Psoas muscle (tissue), 8 donors: Measurements from ENCODE around the gene PAX2. TPM values are rescaled to one million over a fixed set of nuclear protein-coding genes. Genes with fewer than 3 reads are reported as not detected.

Experiments used
- ATAC-seq, 4 donors: fragments of 200-7000 bp; cut with Tn5 transposase; one replicate each; pipeline ENCODE4 v1.9.1; 2020; ENCODE audit warnings: moderate library complexity in 3 of 4, mild to moderate bottlenecking in 2 of 4
- DNase-seq, 2 donors: peaks; one replicate each; pipeline ENCODE4 v3.0.0-alpha.2; 2020
- H3K27ac ChIP-seq: fragments of 200-600 bp; one replicate; pipeline ENCODE4 v1.8.0; 2022
- H3K27me3 ChIP-seq, 3 donors: fragments of 200-600 bp in 1 of 3; one replicate each; pipeline versions ENCODE4 v1.6.1 to v1.8.0; 2013 to 2022; ENCODE audit warnings: low read length in 2 of 3, mild to moderate bottlenecking in 2 of 3, moderate library complexity in 1 of 3; ENCODE audit not compliant: insufficient read depth in 3 of 3
- H3K36me3 ChIP-seq, 2 donors: fragments of 200-600 bp in 1 of 2; one replicate each; pipeline versions ENCODE4 v1.6.1 to v1.8.0; 2013 to 2022; ENCODE audit warnings: low read depth in 1 of 2, mild to moderate bottlenecking in 1 of 2, moderate library complexity in 1 of 2; ENCODE audit not compliant: insufficient read depth in 1 of 2
- H3K4me1 ChIP-seq: fragments of 200-600 bp; one replicate; pipeline ENCODE4 v1.8.0; 2022
- H3K4me3 ChIP-seq: fragments of 200-600 bp; one replicate; pipeline ENCODE4 v1.8.0; 2022; ENCODE audit warnings: mild to moderate bottlenecking
- H3K9me3 ChIP-seq: fragments of 200-600 bp; one replicate; pipeline ENCODE4 v1.8.0; 2022
- CTCF ChIP-seq: fragments of 200-600 bp; IDR thresholded peaks from one replicate; pipeline ENCODE4 v1.8.0; 2022; ENCODE audit warnings: antibody characterized with exemption
- WGBS, 3 donors: extraction: QIAGEN DNeasy Blood & Tissue Kit; methylation state at CpG; one replicate each; pipeline versions ENCODE4 v1.1.6 to v1.1.7; 2013; 5-methylcytosine and 5-hydroxymethylcytosine counted together
- intact Hi-C, 2 donors: fragments of 100-400 bp; cut with DNase I; formaldehyde crosslinking; loops; one replicate each; pipeline versions ENCODE4 v1.11.0 to v1.14.2; 2022
- polyA plus RNA-seq, 3 donors: library from polyadenylated mRNA; stranded (reverse); fragments of 200-250 nt; gene quantifications; one replicate each; pipeline ENCODE4 v1.2.3, GENCODE V29; 2013
- total RNA-seq, 4 donors: library from RNA; stranded (reverse); fragmentation: NEBNext Ultra II Directional in 2 of 4; extraction: Animal tissue kit (Norgen Biotek cat#: 25700) in 2 of 4; gene quantifications; one replicate each; pipeline versions ENCODE4 v1.2.1 to v1.2.4, GENCODE V29; 2021 to 2023
- donor health status: healthy with polysubstance abuse.
- donor health status: DM: no; HTN: no; CAD: no; lungs with moderate emphysema.
- donor health status: Bipolar disorder and iron deficiency.
- donor health status: healthy.
- donor health status: DM: yes; HTN: yes; CAD: no.
- donor health status: DM: no; HTN: no; CAD: no.
- donor health status: DM: no; HTN: no; CAD: no.
- donor health status: DM: yes; HTN: yes; CAD: no.

PAX2 gene
- total and polyA plus RNA-seq, 7 donors = not detected

GRCh38 chr10:100805543-100806355, 60.4 kb downstream of the PAX2 start:
- Histone ChIP-seq H3K27me3 (peaks cover 0 to 81% (median 27%) of the 10 kb centered on the region in 3 donors), H3K4me3 (no peak overlapping the region), H3K27ac (no peak overlapping the region), H3K9me3 (no peaks in the 10 kb centered on the region), H3K4me1 (no peaks in the 10 kb centered on the region), H3K36me3 (no peaks in the 10 kb centered on the region)
- ATAC-seq = no peak
- no peak for DNase-seq
- WGBS, 3 donors = 61 to 63% (median 62%) methylated on average over 12 to 14 of the region's 14 CpGs
- intact Hi-C loops = no loop called here
- TF ChIP-seq CTCF = no peak

GRCh38 chr10:100806356-100806645, 60.9 kb downstream of the PAX2 start:
- Histone ChIP-seq H3K9me3 (no peaks in the 10 kb centered on the region), H3K4me1 (no peaks in the 10 kb centered on the region), H3K27ac (no peak overlapping the region), H3K4me3 (no peak overlapping the region), H3K27me3 (peaks cover 0 to 78% (median 27%) of the 10 kb centered on the region in 3 donors), H3K36me3 (no peaks in the 10 kb centered on the region)
- WGBS, 3 donors = 55 to 68% (median 56%) methylated on average over 8 of the region's 8 CpGs
- ATAC-seq = no peak
- no peak for TF ChIP-seq CTCF
- intact Hi-C loops = no loop called here
- DNase-seq = no peak

DNA sequence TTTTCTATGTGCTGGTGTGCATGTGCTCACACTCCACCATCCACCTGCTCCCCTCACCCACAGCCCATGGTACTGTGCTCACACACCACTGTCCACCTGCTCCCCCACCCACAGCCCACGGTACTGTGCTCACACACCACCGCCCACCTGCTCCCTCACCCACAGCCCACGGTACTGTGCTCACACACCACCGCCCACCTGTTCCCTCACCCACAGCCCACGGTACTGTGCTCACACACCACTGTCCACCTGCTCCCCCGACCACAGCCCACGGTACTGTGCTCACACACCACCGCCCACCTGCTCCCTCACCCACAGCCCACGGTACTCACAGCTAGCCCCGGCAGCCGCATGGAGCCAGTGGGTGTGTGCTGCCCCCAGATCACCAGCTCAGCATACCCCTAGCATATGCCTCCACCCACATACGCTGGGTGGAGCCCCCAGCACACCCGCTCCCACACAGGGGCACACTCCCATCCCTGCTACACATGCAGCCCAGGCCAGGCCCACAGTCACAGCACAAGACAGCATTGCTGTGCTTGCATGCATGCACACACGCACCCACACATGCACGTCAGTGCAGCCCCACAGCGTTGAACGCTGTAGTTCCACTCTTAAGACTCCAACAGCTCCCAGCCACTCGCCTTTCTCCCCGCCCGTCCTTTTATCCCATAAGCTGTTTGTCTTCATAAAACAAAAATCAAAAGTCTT, 62.0 kb downstream of the PAX2 start:
- WGBS, 3 donors = 56 to 60% (median 57%) methylated on average over 19 to 20 of the region's 20 CpGs
- Histone ChIP-seq H3K4me1 (no peaks in the 10 kb centered on the region), H3K27me3 (peaks cover 0 to 78% (median 27%) of the 10 kb centered on the region in 3 donors), H3K4me3 (no peak overlapping the region), H3K36me3 (no peaks in the 10 kb centered on the region), H3K9me3 (no peaks in the 10 kb centered on the region), H3K27ac (no peak overlapping the region)
- no peak for TF ChIP-seq CTCF
- DNase-seq (no peak), ATAC-seq (no peak)
- intact Hi-C loops = no loop called here

DNA sequence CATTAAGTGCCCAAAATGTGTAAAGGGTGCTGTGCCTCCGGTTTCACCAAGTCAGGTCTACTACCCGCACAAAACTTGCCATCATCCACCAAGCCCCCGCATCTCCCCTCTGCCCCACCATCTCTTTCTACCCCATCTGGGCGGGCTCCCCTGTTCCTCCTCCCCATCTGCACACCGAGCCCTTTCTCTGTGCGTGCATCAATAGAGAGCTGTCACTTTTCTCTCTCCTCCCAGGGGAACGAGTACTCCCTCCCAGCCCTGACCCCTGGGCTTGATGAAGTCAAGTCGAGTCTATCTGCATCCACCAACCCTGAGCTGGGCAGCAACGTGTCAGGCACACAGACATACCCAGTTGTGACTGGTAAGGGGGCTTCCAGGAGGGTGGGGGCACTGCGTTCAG, 63.5 kb downstream of the PAX2 start:
- intact Hi-C loops = no loop called here
- no peaks in the 10 kb centered on the region for H3K36me3 ChIP-seq
- TF ChIP-seq CTCF = no peak
- no peaks in the 10 kb centered on the region for H3K4me1 ChIP-seq
- ATAC-seq (no peak), DNase-seq (no peak)
- no peaks in the 10 kb centered on the region for H3K9me3 ChIP-seq
- peaks cover 0 to 72% (median 21%) of the 10 kb centered on the region in 3 donors for H3K27me3 ChIP-seq
- 66 to 72% (median 69%) methylated on average over 10 of the region's 10 CpGs for WGBS, 3 donors
- H3K4me3 ChIP-seq = no peak overlapping the region
- H3K27ac ChIP-seq = no peak overlapping the region
